A549 (cell line): ENCODE measurements around the gene SVIL.
"Not testable (repeated sequence)": the region's sequence is repeated elsewhere in the genome, so short reads cannot be mapped to it uniquely, and the experiment has no call there.

Source experiments
- CHD2 ChIP-seq: fragments of 150-350 bp; IDR thresholded peaks from 2 replicates; pipeline ENCODE4 v1.6.1; 2014; ENCODE audit warnings: low read length; ENCODE audit not compliant: partially characterized antibody
- CTCF ChIP-seq: fragments of >200 bp; sonication (Bioruptor Twin); formaldehyde crosslinking; IDR thresholded peaks from 3 replicates; pipeline ENCODE4 v1.5.1; 2016
- JUNB ChIP-seq: fragments of >200 bp; sonication (Bioruptor Twin); formaldehyde crosslinking; IDR thresholded peaks from 2 replicates; pipeline ENCODE4 v1.6.1; 2016
- KDM1A ChIP-seq: fragments of 200-600 bp; sonication (generic); IDR thresholded peaks from 2 replicates; pipeline ENCODE4 v1.6.1; 2016; ENCODE audit warnings: low read depth, mild to moderate bottlenecking
- MAFK ChIP-seq: fragments of 450-650 bp; IDR thresholded peaks from 2 replicates; pipeline ENCODE4 v1.6.1; 2014; ENCODE audit not compliant: partially characterized antibody
- MAX ChIP-seq: IDR thresholded peaks from 2 replicates; pipeline ENCODE4 v1.6.1; 2012
- NR3C1 ChIP-seq: fragments of >200 bp; sonication (Bioruptor Twin); formaldehyde crosslinking; IDR thresholded peaks from 3 replicates; pipeline ENCODE4 v1.6.1; 2017
- PHF8 ChIP-seq: fragments of 200-600 bp; sonication (generic); IDR thresholded peaks from 2 replicates; pipeline ENCODE4 v1.6.1; 2016; ENCODE audit warnings: low read depth, mild to moderate bottlenecking, antibody characterized with exemption, moderate library complexity, borderline replicate concordance
- RAD21 ChIP-seq, 2 experiments: fragments of >200 bp in 1 of 2; sonication (Bioruptor Twin) in 1 of 2; formaldehyde crosslinking in 1 of 2; IDR thresholded peaks in 1 of 2; conservative IDR thresholded peaks in 1 of 2; 2 replicates in 1 of 2; 3 replicates in 1 of 2; pipeline ENCODE4 v1.6.1; 2012 to 2018; ENCODE audit warnings: inconsistent platforms in 1 of 2
- REST ChIP-seq: fragments of 200-600 bp; sonication (generic); IDR thresholded peaks from 2 replicates; pipeline ENCODE4 v1.6.1; 2016; ENCODE audit warnings: antibody characterized with exemption, mild to moderate bottlenecking, moderate library complexity
- USF2 ChIP-seq: fragments of 450-650 bp; IDR thresholded peaks from 2 replicates; pipeline ENCODE4 v1.6.1; 2014; ENCODE audit warnings: antibody characterized with exemption

GRCh38 chr10:29516309-29516932 lies 118.3 kb downstream of the SVIL start:
- TF ChIP-seq KDM1A; MAX; PHF8; CHD2; CTCF; REST; RAD21 (conservative IDR thresholded peaks at IDR 0.05 in 1 of 2, IDR thresholded peaks at IDR 0.05 in 1 of 2); MAFK; NR3C1; USF2; JUNB: not testable (repeated sequence)
